WTC11 (cell line): ENCODE data around the gene PSKH1. TPM values are rescaled to one million over a fixed set of nuclear protein-coding genes. Genes with fewer than 3 reads are reported as not detected.

Experiments used
- ATAC-seq: fragments of 200-7000 bp; cut with Tn5 transposase; 2 replicates; pipeline ENCODE4 v1.10.0; 2021; ENCODE audit warnings: mild to moderate bottlenecking, moderate library complexity
- CTCF ChIA-PET: fragments of 300-600 bp; sonication (Branson Sonifier 250); formaldehyde crosslinking; loops from one replicate; lab custom pipeline; 2021; ENCODE audit warnings: antibody characterized with exemption; lab: Charles Lee
- POLR2A ChIA-PET: fragments of 350-600 bp; sonication (Branson Sonifier 250); formaldehyde crosslinking; loops from one replicate; lab custom pipeline; 2021; ENCODE audit warnings: antibody characterized with exemption; lab: Charles Lee
- DNase-seq: peaks from one replicate; pipeline ENCODE4 v3.0.0; 2021; ENCODE audit warnings: low spot score
- H3K27ac Mint-ChIP-seq: 2 replicates; pipeline ENCODE4 v1.8.0; 2021; ENCODE audit warnings: mixed read lengths
- H3K27me3 Mint-ChIP-seq: 2 replicates; pipeline ENCODE4 v1.8.0; 2021; ENCODE audit warnings: low read depth, mild to moderate bottlenecking, moderate library complexity, mixed read lengths
- H3K36me3 Mint-ChIP-seq: 2 replicates; pipeline ENCODE4 v1.8.0; 2021; ENCODE audit warnings: mixed read lengths
- H3K4me1 Mint-ChIP-seq: 2 replicates; pipeline ENCODE4 v1.8.0; 2022; ENCODE audit warnings: mixed read lengths
- H3K4me3 Mint-ChIP-seq: 2 replicates; pipeline ENCODE4 v1.8.0; 2021; ENCODE audit warnings: mild to moderate bottlenecking, moderate library complexity, mixed read lengths
- H3K9me3 Mint-ChIP-seq: 2 replicates; pipeline ENCODE4 v1.8.0; 2021; ENCODE audit warnings: mixed read lengths
- CREM ChIP-seq: sonication (generic); formaldehyde crosslinking; IDR thresholded peaks from 2 replicates; pipeline ENCODE4 v1.8.1; 2022; ENCODE audit warnings: mild to moderate bottlenecking, missing genetic modification reagents, moderate library complexity
- ELF4 ChIP-seq: sonication (generic); formaldehyde crosslinking; IDR thresholded peaks from 2 replicates; pipeline ENCODE4 v1.8.1; 2022; ENCODE audit warnings: low read depth, mild to moderate bottlenecking, moderate library complexity, missing genetic modification reagents
- ETV6 ChIP-seq: sonication (generic); formaldehyde crosslinking; IDR thresholded peaks from 2 replicates; pipeline ENCODE4 v1.8.1; 2022; ENCODE audit warnings: mild to moderate bottlenecking, missing genetic modification reagents
- FOXK1 ChIP-seq: sonication (generic); formaldehyde crosslinking; IDR thresholded peaks from 2 replicates; pipeline ENCODE4 v1.8.0; 2022; ENCODE audit warnings: mild to moderate bottlenecking, moderate library complexity, missing genetic modification reagents
- SMAD3 ChIP-seq: sonication (generic); formaldehyde crosslinking; IDR thresholded peaks from 2 replicates; pipeline ENCODE4 v1.8.0; 2022; ENCODE audit warnings: missing genetic modification reagents, mild to moderate bottlenecking, borderline replicate concordance
- TCF7 ChIP-seq: sonication (generic); formaldehyde crosslinking; IDR thresholded peaks from 2 replicates; pipeline ENCODE4 v1.8.0; 2022; ENCODE audit warnings: mild to moderate bottlenecking, low read depth, missing genetic modification reagents, moderate library complexity
- TEAD1 ChIP-seq: sonication (generic); formaldehyde crosslinking; IDR thresholded peaks from 2 replicates; pipeline ENCODE4 v1.8.0; 2022; ENCODE audit warnings: mild to moderate bottlenecking, missing genetic modification reagents
- ZBTB21 ChIP-seq: sonication (generic); formaldehyde crosslinking; IDR thresholded peaks from 2 replicates; pipeline ENCODE4 v1.8.1; 2023; ENCODE audit warnings: mild to moderate bottlenecking, missing genetic modification reagents, borderline replicate concordance
- ZNF121 ChIP-seq: sonication (generic); formaldehyde crosslinking; IDR thresholded peaks from 2 replicates; pipeline ENCODE4 v1.8.0; 2023; ENCODE audit warnings: missing genetic modification reagents
- ZNF671 ChIP-seq: fragments of 250-450 bp; sonication (Bioruptor Pico); IDR thresholded peaks from 2 replicates; pipeline ENCODE4 v1.8.0; 2021; ENCODE audit warnings: mild to moderate bottlenecking
- total RNA-seq: library from RNA; stranded (reverse); gene quantifications from 3 replicates; pipeline ENCODE4 v1.2.3, GENCODE V29; 2021
- TF ChIP-seq, protein P1 (sequence below): sonication (generic); formaldehyde crosslinking; conservative IDR thresholded peaks from 2 replicates; pipeline ENCODE4 v1.8.1; 2022; ENCODE audit warnings: mild to moderate bottlenecking, missing genetic modification reagents
- TF ChIP-seq, protein P2 (sequence below): fragments of 250-450 bp; sonication (Bioruptor Pico); IDR thresholded peaks from 2 replicates; pipeline ENCODE4 v1.8.0; 2021; ENCODE audit warnings: mild to moderate bottlenecking
- TF ChIP-seq, protein P3 (sequence below): sonication (generic); formaldehyde crosslinking; IDR thresholded peaks from 2 replicates; pipeline ENCODE4 v1.8.1; 2022; ENCODE audit warnings: mild to moderate bottlenecking, moderate library complexity, missing genetic modification reagents
- TF ChIP-seq, protein P4 (sequence below): sonication (generic); formaldehyde crosslinking; IDR thresholded peaks from 2 replicates; pipeline ENCODE4 v1.8.1; 2023; ENCODE audit warnings: mild to moderate bottlenecking, missing genetic modification reagents
- TF ChIP-seq, protein P5 (sequence below): fragments of 250-450 bp; sonication (Bioruptor Pico); IDR thresholded peaks from 2 replicates; pipeline ENCODE4 v1.9.0; 2021; ENCODE audit warnings: mild to moderate bottlenecking, borderline replicate concordance
- TF ChIP-seq, protein P6 (sequence below): sonication (generic); formaldehyde crosslinking; IDR thresholded peaks from 2 replicates; pipeline ENCODE4 v1.8.1; 2022; ENCODE audit warnings: low read depth, mild to moderate bottlenecking, moderate library complexity, missing genetic modification reagents, borderline replicate concordance
- TF ChIP-seq, protein P7 (sequence below): fragments of 250-450 bp; sonication (Bioruptor Pico); IDR thresholded peaks from 2 replicates; pipeline ENCODE4 v1.9.0; 2021; ENCODE audit warnings: mild to moderate bottlenecking
- TF ChIP-seq, protein P8 (sequence below): sonication (generic); formaldehyde crosslinking; IDR thresholded peaks from 2 replicates; pipeline ENCODE4 v1.8.0; 2023; ENCODE audit warnings: mild to moderate bottlenecking, missing genetic modification reagents

PSKH1 gene
- total RNA-seq, 1 experiment from 2014 or later: 32.6 TPM

DNA sequence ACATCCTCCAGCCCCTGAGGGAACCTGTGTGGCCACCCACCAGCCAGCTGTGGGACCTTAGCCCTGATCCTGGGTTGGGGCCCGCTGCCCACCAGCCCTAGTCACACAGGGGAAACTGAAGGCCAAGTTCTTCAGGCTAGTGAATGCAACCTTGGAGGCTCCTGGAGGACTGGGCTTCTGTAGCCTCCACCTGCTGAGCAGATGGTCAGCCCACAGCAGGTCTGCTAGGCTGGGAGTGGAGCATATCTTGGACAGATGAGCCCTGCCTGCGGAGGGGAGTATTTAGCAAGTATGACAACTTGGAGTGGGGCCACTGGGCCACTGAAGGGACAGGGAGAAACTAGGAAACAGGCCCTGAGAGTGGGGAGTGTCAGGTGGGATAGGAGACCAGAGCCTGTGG lies 83.2 kb downstream of the PSKH1 start:
- ChIA-PET CTCF (no interaction called here), POLR2A (interaction anchor here (0.5 kb wide), 1 partner anchor 1376 kb away, joined by 8 read pairs; no protein-coding TSS in a partner anchor)
- Mint-ChIP-seq H3K27me3 (peaks cover 8% of the 10 kb centered on the region; the same call in 1 of the 2 replicates), H3K27ac (peak overlapping the region; percentile 8; the same call in 1 of the 2 replicates), H3K36me3 (no peaks in the 10 kb centered on the region), H3K9me3 (no peaks in the 10 kb centered on the region), H3K4me1 (no peaks in the 10 kb centered on the region; the same call in 1 of the 2 replicates), H3K4me3 (no peak overlapping the region)
- TF ChIP-seq ZNF671 (CRISPR knock-in tag) (no peak), ZNF121 (CRISPR knock-in tag) (no peak), SMAD3 (CRISPR knock-in tag) (no peak), CREM (CRISPR knock-in tag) (no peak), TEAD1 (no peak), ELF4 (no peak), ZBTB21 (CRISPR knock-in tag) (no peak), TCF7 (no peak), FOXK1 (CRISPR knock-in tag) (no peak), ETV6 (CRISPR knock-in tag) (no peak)
- TF ChIP-seq, protein P1, sequence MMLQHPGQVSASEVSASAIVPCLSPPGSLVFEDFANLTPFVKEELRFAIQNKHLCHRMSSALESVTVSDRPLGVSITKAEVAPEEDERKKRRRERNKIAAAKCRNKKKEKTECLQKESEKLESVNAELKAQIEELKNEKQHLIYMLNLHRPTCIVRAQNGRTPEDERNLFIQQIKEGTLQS (CRISPR knock-in tag): no peak
- TF ChIP-seq, protein P2, sequence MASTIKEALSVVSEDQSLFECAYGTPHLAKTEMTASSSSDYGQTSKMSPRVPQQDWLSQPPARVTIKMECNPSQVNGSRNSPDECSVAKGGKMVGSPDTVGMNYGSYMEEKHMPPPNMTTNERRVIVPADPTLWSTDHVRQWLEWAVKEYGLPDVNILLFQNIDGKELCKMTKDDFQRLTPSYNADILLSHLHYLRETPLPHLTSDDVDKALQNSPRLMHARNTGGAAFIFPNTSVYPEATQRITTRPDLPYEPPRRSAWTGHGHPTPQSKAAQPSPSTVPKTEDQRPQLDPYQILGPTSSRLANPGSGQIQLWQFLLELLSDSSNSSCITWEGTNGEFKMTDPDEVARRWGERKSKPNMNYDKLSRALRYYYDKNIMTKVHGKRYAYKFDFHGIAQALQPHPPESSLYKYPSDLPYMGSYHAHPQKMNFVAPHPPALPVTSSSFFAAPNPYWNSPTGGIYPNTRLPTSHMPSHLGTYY (CRISPR knock-in tag): no peak
- TF ChIP-seq, protein P3, sequence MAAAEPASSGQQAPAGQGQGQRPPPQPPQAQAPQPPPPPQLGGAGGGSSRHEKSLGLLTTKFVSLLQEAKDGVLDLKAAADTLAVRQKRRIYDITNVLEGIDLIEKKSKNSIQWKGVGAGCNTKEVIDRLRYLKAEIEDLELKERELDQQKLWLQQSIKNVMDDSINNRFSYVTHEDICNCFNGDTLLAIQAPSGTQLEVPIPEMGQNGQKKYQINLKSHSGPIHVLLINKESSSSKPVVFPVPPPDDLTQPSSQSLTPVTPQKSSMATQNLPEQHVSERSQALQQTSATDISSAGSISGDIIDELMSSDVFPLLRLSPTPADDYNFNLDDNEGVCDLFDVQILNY (CRISPR knock-in tag): no peak
- TF ChIP-seq, protein P4, sequence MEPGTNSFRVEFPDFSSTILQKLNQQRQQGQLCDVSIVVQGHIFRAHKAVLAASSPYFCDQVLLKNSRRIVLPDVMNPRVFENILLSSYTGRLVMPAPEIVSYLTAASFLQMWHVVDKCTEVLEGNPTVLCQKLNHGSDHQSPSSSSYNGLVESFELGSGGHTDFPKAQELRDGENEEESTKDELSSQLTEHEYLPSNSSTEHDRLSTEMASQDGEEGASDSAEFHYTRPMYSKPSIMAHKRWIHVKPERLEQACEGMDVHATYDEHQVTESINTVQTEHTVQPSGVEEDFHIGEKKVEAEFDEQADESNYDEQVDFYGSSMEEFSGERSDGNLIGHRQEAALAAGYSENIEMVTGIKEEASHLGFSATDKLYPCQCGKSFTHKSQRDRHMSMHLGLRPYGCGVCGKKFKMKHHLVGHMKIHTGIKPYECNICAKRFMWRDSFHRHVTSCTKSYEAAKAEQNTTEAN (CRISPR knock-in tag): no peak
- TF ChIP-seq, protein P5, sequence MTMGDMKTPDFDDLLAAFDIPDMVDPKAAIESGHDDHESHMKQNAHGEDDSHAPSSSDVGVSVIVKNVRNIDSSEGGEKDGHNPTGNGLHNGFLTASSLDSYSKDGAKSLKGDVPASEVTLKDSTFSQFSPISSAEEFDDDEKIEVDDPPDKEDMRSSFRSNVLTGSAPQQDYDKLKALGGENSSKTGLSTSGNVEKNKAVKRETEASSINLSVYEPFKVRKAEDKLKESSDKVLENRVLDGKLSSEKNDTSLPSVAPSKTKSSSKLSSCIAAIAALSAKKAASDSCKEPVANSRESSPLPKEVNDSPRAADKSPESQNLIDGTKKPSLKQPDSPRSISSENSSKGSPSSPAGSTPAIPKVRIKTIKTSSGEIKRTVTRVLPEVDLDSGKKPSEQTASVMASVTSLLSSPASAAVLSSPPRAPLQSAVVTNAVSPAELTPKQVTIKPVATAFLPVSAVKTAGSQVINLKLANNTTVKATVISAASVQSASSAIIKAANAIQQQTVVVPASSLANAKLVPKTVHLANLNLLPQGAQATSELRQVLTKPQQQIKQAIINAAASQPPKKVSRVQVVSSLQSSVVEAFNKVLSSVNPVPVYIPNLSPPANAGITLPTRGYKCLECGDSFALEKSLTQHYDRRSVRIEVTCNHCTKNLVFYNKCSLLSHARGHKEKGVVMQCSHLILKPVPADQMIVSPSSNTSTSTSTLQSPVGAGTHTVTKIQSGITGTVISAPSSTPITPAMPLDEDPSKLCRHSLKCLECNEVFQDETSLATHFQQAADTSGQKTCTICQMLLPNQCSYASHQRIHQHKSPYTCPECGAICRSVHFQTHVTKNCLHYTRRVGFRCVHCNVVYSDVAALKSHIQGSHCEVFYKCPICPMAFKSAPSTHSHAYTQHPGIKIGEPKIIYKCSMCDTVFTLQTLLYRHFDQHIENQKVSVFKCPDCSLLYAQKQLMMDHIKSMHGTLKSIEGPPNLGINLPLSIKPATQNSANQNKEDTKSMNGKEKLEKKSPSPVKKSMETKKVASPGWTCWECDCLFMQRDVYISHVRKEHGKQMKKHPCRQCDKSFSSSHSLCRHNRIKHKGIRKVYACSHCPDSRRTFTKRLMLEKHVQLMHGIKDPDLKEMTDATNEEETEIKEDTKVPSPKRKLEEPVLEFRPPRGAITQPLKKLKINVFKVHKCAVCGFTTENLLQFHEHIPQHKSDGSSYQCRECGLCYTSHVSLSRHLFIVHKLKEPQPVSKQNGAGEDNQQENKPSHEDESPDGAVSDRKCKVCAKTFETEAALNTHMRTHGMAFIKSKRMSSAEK: no peak
- TF ChIP-seq, protein P6, sequence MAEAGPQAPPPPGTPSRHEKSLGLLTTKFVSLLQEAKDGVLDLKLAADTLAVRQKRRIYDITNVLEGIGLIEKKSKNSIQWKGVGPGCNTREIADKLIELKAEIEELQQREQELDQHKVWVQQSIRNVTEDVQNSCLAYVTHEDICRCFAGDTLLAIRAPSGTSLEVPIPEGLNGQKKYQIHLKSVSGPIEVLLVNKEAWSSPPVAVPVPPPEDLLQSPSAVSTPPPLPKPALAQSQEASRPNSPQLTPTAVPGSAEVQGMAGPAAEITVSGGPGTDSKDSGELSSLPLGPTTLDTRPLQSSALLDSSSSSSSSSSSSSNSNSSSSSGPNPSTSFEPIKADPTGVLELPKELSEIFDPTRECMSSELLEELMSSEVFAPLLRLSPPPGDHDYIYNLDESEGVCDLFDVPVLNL (CRISPR knock-in tag): no peak
- TF ChIP-seq, protein P7, sequence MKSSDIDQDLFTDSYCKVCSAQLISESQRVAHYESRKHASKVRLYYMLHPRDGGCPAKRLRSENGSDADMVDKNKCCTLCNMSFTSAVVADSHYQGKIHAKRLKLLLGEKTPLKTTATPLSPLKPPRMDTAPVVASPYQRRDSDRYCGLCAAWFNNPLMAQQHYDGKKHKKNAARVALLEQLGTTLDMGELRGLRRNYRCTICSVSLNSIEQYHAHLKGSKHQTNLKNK: no peak
- TF ChIP-seq, protein P8, sequence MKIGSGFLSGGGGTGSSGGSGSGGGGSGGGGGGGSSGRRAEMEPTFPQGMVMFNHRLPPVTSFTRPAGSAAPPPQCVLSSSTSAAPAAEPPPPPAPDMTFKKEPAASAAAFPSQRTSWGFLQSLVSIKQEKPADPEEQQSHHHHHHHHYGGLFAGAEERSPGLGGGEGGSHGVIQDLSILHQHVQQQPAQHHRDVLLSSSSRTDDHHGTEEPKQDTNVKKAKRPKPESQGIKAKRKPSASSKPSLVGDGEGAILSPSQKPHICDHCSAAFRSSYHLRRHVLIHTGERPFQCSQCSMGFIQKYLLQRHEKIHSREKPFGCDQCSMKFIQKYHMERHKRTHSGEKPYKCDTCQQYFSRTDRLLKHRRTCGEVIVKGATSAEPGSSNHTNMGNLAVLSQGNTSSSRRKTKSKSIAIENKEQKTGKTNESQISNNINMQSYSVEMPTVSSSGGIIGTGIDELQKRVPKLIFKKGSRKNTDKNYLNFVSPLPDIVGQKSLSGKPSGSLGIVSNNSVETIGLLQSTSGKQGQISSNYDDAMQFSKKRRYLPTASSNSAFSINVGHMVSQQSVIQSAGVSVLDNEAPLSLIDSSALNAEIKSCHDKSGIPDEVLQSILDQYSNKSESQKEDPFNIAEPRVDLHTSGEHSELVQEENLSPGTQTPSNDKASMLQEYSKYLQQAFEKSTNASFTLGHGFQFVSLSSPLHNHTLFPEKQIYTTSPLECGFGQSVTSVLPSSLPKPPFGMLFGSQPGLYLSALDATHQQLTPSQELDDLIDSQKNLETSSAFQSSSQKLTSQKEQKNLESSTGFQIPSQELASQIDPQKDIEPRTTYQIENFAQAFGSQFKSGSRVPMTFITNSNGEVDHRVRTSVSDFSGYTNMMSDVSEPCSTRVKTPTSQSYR (CRISPR knock-in tag): no peak
- ATAC-seq (no peak), DNase-seq (no peak)
